22Rv1 (cell line): ENCODE results near the gene FOXR1.

Experiments used
- CTCF ChIP-seq: fragments of 450-650 bp; IDR thresholded peaks from 2 replicates; pipeline ENCODE4 v1.5.1; 2017; ENCODE audit warnings: mild to moderate bottlenecking
- ZFX ChIP-seq: fragments of 450-650 bp; IDR thresholded peaks from 2 replicates; pipeline ENCODE4 v1.6.1; 2017; ENCODE audit warnings: antibody characterized with exemption, borderline replicate concordance

DNA sequence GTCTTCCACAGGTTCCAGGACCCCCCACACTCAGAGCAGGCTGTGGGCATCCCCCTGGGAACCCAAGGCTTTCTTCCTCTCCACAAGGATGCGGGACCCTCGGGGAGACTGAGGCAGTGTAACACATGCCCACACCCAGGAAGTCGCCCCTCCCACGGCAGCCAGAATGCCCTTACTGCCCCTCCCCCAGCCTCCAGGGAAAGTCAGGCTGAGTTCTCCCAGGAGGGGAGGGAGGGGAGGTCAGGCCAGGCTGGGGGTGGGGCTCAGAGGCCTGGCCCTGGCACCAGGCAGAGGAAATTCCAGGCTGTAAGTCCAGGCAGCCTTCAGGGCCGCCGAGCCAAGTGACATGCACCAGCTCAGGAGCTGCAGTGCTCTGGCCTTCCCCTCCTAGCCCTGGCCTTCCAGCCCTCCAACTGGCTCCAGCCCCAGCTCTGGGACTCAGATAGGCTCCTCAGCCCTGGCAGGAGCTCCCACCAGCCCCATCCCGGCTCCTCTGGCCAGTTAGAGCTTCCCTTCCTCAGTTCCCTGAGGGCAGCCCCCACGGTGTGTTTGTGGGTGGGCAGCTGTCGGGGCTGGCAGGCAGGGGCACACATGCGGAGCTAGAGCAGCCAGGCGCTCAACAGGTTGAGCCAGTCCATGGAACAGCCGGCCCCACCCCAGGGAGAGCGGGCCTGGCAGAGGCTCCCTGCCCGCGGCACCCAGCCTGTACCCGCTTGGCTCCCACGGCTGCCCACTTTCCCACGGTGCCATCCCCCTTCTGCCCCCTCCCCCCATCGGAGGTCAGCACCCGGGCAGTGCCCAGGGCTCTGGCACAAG, 49.4 kb upstream of the FOXR1 start:
- TF ChIP-seq CTCF (no peak), ZFX (no peak)
